ENCODE data around the gene PDLIM7.
"Not testable (repeated sequence)": the region's sequence is repeated elsewhere in the genome, so short reads cannot be mapped to it uniquely, and the experiment has no call there.

The PDLIM7 gene, protein sequence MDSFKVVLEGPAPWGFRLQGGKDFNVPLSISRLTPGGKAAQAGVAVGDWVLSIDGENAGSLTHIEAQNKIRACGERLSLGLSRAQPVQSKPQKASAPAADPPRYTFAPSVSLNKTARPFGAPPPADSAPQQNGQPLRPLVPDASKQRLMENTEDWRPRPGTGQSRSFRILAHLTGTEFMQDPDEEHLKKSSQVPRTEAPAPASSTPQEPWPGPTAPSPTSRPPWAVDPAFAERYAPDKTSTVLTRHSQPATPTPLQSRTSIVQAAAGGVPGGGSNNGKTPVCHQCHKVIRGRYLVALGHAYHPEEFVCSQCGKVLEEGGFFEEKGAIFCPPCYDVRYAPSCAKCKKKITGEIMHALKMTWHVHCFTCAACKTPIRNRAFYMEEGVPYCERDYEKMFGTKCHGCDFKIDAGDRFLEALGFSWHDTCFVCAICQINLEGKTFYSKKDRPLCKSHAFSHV

DNA sequence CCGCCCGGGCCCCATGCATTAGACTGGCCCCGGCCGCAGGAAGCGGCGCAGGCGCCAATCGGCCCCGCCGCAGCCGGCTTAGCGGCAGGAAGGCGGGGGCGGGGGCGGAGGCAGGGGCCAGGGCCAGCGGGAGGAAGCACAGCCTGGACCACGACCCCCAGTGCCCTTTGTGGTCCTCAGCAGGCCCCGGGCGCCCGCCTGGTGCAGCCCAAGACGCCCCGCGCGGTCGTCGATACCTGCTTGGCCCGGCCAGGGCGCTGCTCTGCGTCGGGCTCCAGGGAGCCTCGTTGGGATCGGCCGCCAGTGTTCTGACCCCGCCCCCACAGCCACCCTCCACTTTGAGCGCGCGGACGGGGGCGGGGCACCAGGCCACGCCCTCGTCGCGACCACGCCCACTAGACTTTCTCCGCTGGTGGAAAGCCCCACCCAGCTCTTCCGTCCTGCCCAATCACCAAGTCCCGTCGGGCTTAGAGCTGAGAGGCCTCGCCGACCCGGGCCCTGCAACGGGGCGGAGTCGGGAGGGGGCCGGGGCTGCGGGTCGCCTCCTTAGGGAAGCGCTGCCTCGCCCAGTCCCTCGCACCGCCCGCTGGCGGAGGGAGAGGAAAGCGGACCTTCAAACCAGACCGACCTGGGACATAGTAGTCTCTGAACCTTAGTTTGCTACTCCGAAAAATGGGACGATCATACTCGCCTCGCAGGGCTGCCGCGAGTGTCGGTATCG, at the start of gene PDLIM7:
Gene PDLIM7, minus strand, starts transcription at position 313 of the 721 bp plus-strand sequence. CDS start 1,092 bp downstream, outside the sequence.
- DNase-seq (ENCODE audit: low read depth), result peak; percentile 95

DNA sequence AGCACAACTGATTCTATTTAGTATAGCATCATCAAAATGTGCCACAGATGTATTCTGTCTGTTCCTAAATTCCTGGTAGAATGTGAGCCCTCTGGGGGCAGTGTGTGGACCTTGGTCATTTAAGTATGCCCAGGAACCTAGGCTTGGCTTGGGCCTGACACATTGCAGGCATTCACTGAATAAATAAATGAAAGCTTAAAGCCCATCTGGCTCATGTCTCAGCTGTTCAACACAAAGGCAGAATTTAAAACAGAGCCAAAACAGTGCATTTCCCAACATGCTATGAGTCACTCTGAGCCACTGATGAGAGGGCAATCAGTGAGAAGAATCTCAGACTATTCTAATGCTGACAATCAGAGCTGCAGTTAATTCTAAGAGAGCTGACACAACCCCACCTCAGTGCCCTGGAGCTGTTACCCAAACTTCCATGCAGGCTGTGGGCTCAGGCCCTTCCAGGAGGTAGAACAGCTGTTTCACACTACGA, 48.9 kb upstream of the PDLIM7 start:
- peak; percentile 99 for DNase-seq (ENCODE audit: low read depth)

DNA sequence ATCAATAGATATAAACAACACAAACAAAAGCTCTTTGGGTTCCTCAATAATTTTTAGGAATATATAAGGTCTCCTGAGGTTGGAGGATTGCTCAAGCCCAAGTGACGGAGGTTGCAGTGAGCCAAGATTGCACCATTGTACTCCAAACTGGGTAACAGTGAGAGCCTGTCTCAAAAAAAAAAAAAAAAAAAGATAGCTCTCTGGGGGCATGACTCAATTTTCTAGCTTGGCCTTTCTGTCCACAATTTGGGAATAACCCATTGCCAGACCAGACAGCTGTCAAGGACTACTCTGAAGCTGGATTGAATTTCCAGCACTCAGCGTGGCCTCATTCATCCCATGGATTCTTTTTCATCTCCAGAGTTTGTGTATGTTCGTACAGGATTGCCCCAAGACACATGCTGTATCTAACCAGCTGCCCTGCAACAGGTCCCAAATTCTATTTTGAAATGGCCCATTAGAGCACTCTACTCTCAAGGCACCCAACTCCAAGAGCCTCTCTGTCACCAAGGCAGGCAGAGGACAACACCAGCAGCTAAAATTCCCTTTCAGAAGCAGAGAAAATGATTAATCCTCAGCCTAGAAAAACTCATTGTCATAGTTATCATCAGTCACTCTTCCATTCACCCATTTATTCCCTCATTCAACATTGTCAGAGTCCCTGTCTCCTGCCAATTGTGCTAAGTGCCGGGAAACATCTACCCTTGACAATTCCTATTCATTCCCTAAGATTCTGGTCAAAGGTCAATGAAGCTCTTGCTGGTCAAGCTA, 48.3 kb upstream of the PDLIM7 start:
- DNase-seq (ENCODE audit: low read depth), result peak; percentile 90

DNA sequence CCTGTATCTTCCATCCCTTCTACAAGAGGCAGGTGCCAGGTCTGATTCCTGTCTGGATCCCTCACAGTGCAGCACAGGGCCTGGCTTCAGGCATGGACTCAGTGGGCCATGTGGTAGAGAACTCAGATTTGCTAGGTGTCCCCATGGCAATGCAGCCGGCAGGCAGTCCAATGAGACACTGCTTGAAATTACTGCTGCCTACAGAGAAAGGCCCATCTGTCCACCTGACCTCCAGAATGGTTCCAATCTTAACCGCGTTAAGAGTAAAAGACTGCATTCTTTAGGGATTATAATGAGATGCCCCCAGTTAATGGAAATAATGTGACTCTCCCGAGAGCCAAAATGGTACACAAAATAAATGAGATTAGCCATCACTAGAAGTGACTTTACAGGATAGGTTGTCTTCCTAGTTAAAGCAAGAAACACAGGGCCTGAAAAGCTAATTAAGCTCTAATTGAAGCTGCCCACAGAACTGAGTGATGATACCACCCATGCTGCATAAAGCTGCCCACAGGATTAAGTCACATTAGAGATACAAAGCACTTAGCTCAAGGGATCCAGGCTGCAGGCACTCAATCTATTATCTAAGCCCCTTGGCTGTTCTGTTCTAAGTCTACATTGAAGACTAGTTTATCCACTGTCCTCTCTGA, 45.5 kb upstream of the PDLIM7 start:
- DNase-seq (ENCODE audit: low read depth), result no peak

DNA sequence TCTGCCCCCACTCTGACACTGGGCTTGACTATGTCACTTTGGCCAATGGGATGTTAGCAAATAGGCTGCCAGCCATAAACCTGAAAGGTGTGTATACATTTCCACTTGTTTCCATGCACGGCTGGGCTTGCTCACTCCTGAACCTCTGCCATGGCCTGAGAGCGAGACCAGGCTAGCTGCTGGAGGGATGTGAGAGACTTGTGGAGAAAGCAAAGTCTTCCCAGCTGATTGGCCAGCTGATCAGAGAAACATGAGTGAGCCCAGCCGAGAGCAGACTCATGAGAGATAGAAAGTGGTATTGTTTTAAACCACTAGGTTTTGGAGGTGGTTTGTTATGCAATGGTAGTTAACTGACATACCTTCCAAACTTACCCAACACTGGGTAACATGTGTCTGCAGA, 43.0 kb upstream of the PDLIM7 start:
- peak; percentile 36 for DNase-seq (ENCODE audit: low read depth)

DNA sequence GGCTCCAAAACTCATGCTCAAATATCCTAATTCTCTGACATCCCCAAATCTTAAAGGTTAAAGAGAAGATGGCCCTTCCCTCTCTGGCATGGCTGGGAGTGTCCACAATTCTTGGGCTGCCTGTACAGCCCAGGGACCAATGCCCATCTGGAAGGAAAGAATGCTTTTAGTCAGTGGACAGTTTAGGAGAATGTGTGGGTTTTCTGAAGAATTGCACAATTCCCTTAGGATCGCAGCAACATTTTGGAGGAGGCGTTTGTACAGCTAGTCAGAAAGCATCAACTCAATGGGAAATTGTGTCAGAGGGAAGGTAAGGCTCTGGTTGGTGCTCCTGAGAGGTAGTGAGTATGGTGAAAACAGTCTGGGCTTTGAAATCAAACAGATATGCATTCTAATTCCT, 42.0 kb upstream of the PDLIM7 start:
- DNase-seq (ENCODE audit: low read depth), result peak; percentile 97

DNA sequence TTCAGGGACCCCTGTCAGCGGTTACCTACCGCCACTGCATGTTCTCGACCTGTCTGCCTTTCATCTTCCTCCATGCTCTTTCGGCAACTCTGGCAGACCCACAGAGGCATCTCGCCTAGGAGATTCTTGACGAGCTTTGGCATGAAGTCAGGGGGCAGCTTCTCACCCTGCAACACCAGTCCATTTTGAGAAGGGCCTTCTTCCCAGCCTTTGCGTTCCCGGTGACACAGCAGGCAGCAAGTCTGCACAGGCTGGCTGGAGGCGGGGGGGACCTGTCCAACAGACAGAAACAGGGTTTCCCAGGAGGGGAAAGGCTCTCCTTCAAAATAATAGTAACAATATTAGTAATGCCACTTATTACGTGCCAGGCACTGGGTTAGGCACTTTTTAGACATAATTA, 41.5 kb upstream of the PDLIM7 start:
- DNase-seq (ENCODE audit: low read depth), result no peak

DNA sequence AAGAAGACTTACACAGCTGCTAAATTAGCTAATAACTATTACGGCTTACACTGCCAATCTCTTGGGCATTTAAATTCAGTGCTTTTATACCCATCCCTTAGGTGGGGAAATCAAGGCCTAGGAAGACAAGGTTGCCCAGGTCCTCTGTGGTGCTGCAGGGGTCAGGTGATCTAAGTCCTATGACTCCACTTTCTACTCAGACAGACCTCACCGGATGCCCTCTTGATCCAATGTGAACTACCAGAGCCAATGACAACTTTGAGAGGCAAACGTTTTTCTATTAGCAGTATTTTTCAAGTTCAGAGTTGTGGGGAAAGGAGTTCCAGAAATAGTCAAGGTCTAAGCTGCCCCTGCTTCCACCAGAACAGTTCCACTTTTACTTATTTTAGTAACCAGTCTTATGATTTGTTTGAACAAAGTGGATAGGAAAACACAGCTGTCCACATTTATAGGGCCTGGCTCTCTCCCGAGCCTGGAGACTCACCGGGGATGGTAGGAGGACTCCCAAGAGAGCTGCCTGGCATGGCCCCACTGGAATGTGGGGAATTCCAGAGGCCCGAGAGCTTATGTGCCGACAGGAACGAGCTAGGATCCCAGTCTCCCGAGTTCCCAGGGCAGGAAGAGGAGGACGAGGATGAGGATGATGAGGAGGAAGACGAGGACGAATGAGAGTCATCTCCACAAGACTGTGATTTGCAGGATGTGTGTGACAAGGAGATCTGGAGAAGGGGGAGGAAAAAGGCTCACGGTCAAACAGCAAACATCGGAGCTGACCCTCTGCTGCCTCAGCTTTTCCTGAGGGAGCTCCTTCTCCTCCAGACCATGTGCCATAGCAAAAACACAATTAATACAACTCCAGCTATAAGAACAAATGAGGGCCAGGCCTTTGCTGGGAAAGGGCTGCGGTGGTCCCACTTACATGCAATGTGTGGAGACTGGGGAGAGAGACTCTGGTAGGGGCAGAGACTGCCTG, 40.3 kb upstream of the PDLIM7 start:
- peak; percentile 85 for DNase-seq (ENCODE audit: low read depth)

DNA sequence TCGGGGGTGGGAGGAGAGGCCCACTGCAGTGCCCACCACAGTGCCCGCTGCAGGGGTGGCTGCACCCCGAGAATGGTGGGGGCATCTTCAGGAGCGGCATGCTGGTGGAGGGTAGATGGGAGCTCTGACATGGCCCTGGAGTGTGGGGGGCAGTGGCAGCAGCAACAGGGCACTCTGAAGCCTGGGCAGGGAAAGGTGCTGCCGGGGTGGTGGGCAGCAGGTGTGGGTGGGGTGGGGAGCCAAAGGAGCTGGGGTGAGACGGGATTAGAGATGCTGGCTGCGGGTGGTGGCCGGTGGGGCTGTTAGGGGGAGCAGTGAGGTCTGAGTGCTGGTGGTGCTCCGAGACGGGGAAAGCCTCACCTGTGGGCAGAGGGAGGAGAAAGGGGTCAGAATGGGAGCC, 39.0 kb upstream of the PDLIM7 start:
- DNase-seq (ENCODE audit: low read depth), result no peak

DNA sequence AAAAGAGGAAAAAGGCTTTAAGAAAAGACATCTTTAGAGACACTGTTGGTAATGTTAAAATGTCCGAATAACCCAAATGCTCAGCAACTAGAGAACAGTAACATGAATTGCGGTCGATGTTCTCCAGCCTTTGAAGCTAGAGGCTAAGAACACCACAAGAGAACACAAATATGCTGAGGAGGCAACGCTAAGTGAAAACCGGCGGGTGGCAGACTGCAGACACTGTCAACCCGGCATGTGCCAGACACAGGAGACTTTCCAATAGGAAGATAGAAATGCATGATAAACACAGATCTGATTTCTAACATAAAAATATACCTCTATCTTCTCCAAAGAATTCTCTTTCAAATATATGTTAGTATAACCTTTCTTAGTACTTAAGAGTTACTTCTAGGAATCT, 37.7 kb upstream of the PDLIM7 start:
- no peak for DNase-seq (ENCODE audit: low read depth)

DNA sequence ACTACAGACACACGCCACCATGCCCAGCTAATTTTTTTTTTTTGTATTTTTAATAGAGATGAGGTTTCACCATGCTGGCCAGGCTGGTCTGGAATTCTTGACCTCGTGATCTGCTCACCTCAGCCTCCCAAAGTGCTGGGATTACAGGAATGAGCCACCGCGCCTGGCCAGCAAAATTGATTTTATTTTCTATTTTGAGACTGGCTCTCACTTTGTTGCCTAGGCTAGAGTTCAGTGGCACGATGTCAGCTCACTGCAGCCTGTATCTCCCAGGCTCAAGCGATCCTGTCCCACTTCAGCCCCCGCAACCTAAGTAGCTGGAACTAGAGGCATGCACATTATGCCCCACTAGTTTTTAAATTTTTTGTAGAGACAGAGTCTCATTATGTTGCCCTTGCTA, 37.0 kb upstream of the PDLIM7 start:
- not testable (repeated sequence) for DNase-seq (ENCODE audit: low read depth)

DNA sequence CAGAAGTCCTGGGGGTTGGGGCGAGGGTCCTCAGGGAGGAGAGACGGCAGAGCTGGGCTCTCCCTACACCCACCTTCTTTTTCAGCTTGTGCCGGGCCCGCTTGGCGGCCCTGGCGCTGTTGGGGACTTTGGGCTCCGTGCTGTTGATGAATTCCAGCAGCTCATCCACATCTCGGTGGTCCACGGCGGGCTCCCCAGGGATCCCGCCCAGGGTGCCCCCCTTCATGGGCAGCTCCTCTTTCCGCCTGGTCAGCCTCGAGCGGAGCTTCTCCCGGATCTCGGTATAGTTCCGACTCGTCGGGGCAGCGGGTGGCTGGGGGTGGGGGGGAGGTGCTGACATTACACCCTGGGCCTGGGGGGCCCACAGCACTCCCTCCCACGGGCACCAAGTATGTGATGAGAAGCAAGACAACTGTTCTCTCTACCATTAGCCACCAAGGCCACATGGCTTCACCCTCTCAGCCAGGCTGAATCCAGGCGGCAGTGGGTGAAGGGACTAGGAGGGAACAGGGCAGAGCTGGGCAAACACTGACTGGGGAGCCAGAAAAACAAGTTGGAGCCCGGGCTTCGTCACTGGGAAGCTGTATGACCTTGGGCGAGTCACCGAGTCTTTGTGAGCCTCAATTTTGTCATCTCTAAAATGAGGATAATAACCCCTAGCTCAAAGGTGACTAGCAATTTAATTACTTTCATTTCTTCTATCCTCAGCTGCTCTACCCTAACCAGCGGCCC, 34.0 kb upstream of the PDLIM7 start:
- DNase-seq (ENCODE audit: low read depth), result no peak

DNA sequence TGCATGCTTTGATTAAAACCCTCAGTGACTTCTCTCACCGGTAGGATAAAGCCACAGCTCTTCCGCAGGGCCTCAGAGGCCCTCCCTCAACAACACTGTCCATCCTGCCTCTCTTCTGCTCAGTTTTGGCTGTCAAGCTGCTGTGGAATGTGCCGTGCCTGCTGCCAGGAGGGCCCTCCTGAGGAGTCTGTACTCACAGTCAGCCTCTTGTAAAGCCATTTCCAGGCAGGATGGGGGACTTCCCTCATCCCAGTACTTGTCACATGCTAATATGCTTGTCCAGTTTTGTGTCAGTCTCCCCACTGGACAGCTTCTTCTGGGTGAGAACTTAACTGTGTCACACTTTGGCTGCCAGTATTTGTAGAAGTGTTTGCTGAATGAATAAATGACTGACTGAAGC, 33.2 kb upstream of the PDLIM7 start:
- no peak for DNase-seq (ENCODE audit: low read depth)

DNA sequence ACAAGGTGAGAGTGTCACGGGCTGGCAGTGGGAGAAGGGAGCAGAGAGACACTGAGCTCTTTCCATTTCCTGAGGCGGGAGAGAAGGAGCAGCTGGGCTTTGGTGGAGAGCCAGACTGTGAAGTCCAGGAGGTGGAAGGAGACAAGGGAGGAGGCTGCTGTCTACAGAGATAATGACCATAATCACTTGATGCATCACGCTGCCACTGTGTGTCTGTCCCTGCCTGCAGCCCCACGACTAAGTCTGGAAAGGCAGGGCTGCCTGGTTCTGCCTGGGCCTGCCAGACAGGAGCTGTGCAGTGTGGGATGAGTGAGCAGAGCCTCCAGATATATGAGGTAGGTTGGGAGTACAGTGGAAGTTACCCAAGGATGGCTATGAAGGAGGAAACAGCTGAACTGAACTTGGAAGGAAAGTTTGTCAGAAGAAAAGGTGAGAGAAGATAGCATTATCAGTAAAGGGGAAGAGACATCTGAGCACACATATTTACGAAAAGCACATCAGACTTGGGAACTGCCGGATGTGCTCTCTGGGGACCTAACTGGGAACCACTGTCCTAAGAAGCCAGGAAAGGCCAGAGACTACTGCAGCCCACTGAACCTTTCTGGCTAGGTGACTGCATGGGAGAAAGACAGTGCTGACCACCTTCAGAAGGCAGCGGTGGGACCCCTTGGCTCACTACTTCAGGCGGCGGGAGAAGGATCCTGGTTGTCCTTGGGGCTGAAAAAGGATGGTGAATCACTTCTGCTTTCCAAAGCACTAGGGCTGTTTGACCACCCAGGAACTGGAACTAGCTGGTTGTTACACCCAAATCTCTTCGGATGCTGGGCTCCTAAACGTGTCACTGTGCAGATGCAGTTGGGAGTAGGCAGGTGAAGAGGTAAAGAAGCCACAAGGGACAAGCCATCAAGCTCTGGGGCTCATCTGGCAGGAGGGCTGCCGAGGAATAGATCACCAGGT, 32.1 kb upstream of the PDLIM7 start:
- no peak for DNase-seq (ENCODE audit: low read depth)

DNA sequence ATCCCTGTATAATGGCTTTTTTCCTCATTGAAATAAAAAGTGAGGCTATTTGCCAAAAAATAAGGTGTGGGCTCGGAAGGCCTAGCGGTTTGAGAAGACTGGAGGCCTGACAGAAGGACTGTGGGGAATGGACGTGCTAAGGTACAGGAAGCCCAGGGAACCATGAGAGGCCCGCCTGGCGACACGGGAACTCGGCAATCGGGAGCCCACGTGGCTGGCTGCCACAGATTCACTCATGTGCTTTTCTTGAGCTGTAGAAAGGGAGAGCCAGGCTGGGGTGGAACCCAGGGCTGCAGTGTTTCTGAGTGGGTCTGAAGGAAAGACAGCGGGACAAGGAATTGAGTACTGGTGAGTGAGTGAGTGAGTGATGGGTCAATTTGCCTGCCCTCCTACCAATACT, 31.2 kb upstream of the PDLIM7 start:
- DNase-seq (ENCODE audit: low read depth), result no peak

DNA sequence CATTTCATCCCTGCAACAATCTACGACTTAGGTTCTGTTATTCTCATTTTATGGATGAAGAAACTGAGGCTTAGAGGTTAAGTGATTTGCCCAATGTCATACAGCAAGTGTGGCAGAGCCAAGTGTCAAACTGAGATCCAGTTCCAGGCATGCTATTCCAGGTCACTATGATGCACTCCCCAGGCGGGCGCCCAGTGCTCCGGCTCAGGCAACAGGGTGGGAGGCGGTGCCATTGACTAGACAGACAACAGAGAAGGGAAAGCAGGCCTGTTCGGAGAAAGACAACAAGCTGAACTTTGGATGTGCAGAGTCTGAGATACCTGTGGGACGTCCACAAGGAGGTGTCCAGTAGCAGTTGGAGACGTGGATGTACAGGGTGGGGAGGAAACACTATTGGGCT, 30.2 kb upstream of the PDLIM7 start:
- no peak for DNase-seq (ENCODE audit: low read depth)

DNA sequence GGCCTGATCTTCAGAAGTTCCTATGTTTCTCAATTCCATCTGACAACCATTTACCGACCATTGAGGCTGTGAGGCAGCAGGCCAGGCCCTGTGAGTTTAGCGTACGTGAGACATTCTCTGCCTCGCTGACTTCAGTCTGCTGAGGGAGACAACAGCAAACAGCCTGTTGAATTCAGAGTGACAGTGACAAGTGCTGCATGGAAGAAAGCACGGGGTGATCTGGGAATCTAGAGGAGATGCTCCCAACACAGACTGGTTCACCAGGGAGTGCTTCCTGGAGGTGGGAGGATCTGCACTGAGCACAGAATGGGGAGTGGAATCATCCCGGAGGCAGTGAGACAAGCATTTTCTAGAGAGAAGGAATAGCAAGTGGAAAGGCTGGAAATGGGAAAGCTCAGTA, 29.4 kb upstream of the PDLIM7 start:
- no peak for DNase-seq (ENCODE audit: low read depth)

DNA sequence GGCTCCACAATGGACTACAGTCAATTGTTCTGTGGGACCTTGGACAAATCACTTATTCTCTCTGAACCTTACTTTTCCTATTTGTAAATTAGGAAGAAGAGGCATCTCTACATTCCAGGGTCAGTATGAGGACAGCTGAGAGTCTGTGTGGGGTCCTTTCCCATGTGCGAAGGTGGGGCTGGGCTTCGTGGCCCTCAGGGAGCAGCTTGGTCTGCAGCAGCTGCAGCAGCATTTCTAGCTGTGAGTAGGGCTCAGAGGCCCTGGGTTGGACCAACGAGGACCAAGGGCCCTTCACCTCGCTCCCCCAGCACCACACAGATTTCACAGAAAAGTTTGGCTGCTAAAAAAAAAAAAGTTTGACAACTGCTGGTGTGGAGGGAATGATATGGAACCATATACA, 28.8 kb upstream of the PDLIM7 start:
- DNase-seq (ENCODE audit: low read depth), result no peak

All from amniotic epithelial cell (primary cell).